Nephron (organoid): ENCODE results near the gene AMBRA1.
A peak's percentile ranks its signal among the peaks of the same experiment; 100 is the strongest.

Experiments
- H3K27ac Mint-ChIP-seq, 3 experiments: 2 replicates each; pipeline ENCODE4 v1.8.0; 2020; ENCODE audit warnings: mixed read lengths in 3 of 3, mild to moderate bottlenecking in 2 of 3, moderate library complexity in 1 of 3
- H3K27me3 Mint-ChIP-seq: 2 replicates; pipeline ENCODE4 v1.8.0; 2021; ENCODE audit warnings: low read depth, mild to moderate bottlenecking, moderate library complexity, mixed read lengths
- H3K36me3 Mint-ChIP-seq: 2 replicates; pipeline ENCODE4 v1.8.0; 2020; ENCODE audit warnings: low read depth, mixed read lengths
- H3K4me1 Mint-ChIP-seq: 2 replicates; pipeline ENCODE4 v1.8.0; 2020; ENCODE audit warnings: mixed read lengths
- H3K4me3 Mint-ChIP-seq, 3 experiments: 2 replicates each; pipeline ENCODE4 v1.8.0; 2020; ENCODE audit warnings: mild to moderate bottlenecking in 3 of 3, mixed read lengths in 3 of 3, moderate library complexity in 2 of 3
- H3K9me3 Mint-ChIP-seq: 2 replicates; pipeline ENCODE4 v1.8.0; 2020; ENCODE audit warnings: mixed read lengths
- CTCF ChIP-seq, 3 experiments: fragments of 200-600 bp; sonication (generic); IDR thresholded peaks; one replicate each; pipeline ENCODE4 v1.5.0; 2021; ENCODE audit warnings: antibody characterized with exemption in 3 of 3; ENCODE audit not compliant: unreplicated experiment in 3 of 3

Gene AMBRA1

GRCh38 chr11:46632502-46632901 is 38.7 kb upstream of the AMBRA1 start:
- Mint-ChIP-seq H3K27ac (no peak overlapping the region), H3K4me1 (no peaks in the 10 kb centered on the region), H3K4me3 (no peak overlapping the region), H3K36me3 (peaks cover 22% of the 10 kb centered on the region), H3K9me3 (no peaks in the 10 kb centered on the region), H3K27me3 (no peaks in the 10 kb centered on the region)
- TF ChIP-seq CTCF (IDR thresholded peaks at IDR 0.05; ENCODE audit: unreplicated experiment in 3 of 3): no peak

GRCh38 chr11:46631676-46632075 is 37.9 kb upstream of the AMBRA1 start:
- H3K27me3 Mint-ChIP-seq: no peaks in the 10 kb centered on the region
- no peak overlapping the region for H3K27ac Mint-ChIP-seq
- H3K4me3 Mint-ChIP-seq: no peak overlapping the region

GRCh38 chr11:46630237-46630636 is 36.4 kb upstream of the AMBRA1 start:
- Mint-ChIP-seq H3K27ac (no peak overlapping the region), H3K4me3 (no peak overlapping the region), H3K4me1 (no peaks in the 10 kb centered on the region), H3K9me3 (no peaks in the 10 kb centered on the region), H3K27me3 (no peaks in the 10 kb centered on the region), H3K36me3 (peaks cover 35% of the 10 kb centered on the region)
- no peak for TF ChIP-seq CTCF (IDR thresholded peaks at IDR 0.05; ENCODE audit: unreplicated experiment in 3 of 3)

More at GRCh38 chr11:46631676-46632075, 37.9 kb upstream of the AMBRA1 start:
- peaks cover 24% of the 10 kb centered on the region for H3K36me3 Mint-ChIP-seq
- H3K4me1 Mint-ChIP-seq: no peaks in the 10 kb centered on the region
- no peaks in the 10 kb centered on the region for H3K9me3 Mint-ChIP-seq
- TF ChIP-seq CTCF (IDR thresholded peaks at IDR 0.05; ENCODE audit: unreplicated experiment in 3 of 3): no peak

- no peak overlapping the region for H3K4me3 Mint-ChIP-seq
- H3K4me1 Mint-ChIP-seq: no peaks in the 10 kb centered on the region
- H3K36me3 Mint-ChIP-seq: peaks cover 47% of the 10 kb centered on the region
- no peaks in the 10 kb centered on the region for H3K9me3 Mint-ChIP-seq
- no peak overlapping the region for H3K27ac Mint-ChIP-seq
- TF ChIP-seq CTCF (IDR thresholded peaks at IDR 0.05; ENCODE audit: unreplicated experiment in 3 of 3): no peak
- H3K27me3 Mint-ChIP-seq: no peaks in the 10 kb centered on the region
Measured at GRCh38 chr11:46628961-46629360, 35.1 kb upstream of the AMBRA1 start.

GRCh38 chr11:46625406-46625805 is 31.6 kb upstream of the AMBRA1 start:
- H3K27me3 Mint-ChIP-seq: no peaks in the 10 kb centered on the region
- no peak overlapping the region for H3K4me3 Mint-ChIP-seq
- no peak overlapping the region for H3K27ac Mint-ChIP-seq
- H3K4me1 Mint-ChIP-seq: peaks cover 4% of the 10 kb centered on the region
- no peaks in the 10 kb centered on the region for H3K9me3 Mint-ChIP-seq
- no peak for TF ChIP-seq CTCF (IDR thresholded peaks at IDR 0.05; ENCODE audit: unreplicated experiment in 3 of 3)
- peaks cover 49% of the 10 kb centered on the region for H3K36me3 Mint-ChIP-seq

- TF ChIP-seq CTCF (IDR thresholded peaks at IDR 0.05; ENCODE audit: unreplicated experiment in 3 of 3): no peak
- Mint-ChIP-seq H3K4me1 (peaks cover 36% of the 10 kb centered on the region), H3K9me3 (no peaks in the 10 kb centered on the region), H3K27me3 (no peaks in the 10 kb centered on the region), H3K27ac (peak overlapping the region; percentile 99 to 100 (median 100)), H3K36me3 (peaks cover 23% of the 10 kb centered on the region), H3K4me3 (peak overlapping the region; percentile 95 to 97 (median 97))
Measured at GRCh38 chr11:46618837-46619236, 25.0 kb upstream of the AMBRA1 start.
